MM.1S (cell line): Measurements from ENCODE around the gene KRTAP1-1.

Experiments used
- DNase-seq: peaks from one replicate; pipeline ENCODE4 v3.0.0-alpha.2; 2015
- H2AFZ ChIP-seq: fragments of 300-600 bp; sonication (generic); 2 replicates; pipeline ENCODE4 v1.6.0; 2016; ENCODE audit warnings: antibody characterized with exemption, low read length
- H3F3A ChIP-seq: fragments of 300-600 bp; sonication (generic); 2 replicates; pipeline ENCODE4 v1.6.1; 2016; ENCODE audit warnings: mild to moderate bottlenecking, antibody characterized with exemption, low read length, moderate library complexity, mixed read lengths; ENCODE audit not compliant: insufficient read depth
- H3K27ac ChIP-seq: fragments of 300-600 bp; sonication (generic); 2 replicates; pipeline ENCODE4 v1.5.1; 2016; ENCODE audit warnings: mild to moderate bottlenecking, low read length
- H3K27me3 ChIP-seq: fragments of 300-600 bp; sonication (generic); replicated peaks from 2 replicates; pipeline ENCODE4 v1.6.0; 2016; ENCODE audit warnings: low read length; ENCODE audit not compliant: insufficient read depth
- H3K36me3 ChIP-seq: fragments of 300-600 bp; sonication (generic); replicated peaks from 2 replicates; pipeline ENCODE4 v1.6.1; 2016; ENCODE audit warnings: mild to moderate bottlenecking, low read length, mixed read lengths; ENCODE audit not compliant: insufficient read depth
- H3K4me1 ChIP-seq: fragments of 300-600 bp; sonication (generic); 2 replicates; pipeline ENCODE4 v1.6.1; 2016; ENCODE audit warnings: low read length, mixed read lengths
- H3K4me2 ChIP-seq: fragments of 300-600 bp; sonication (generic); 2 replicates; pipeline ENCODE4 v1.6.0; 2016; ENCODE audit warnings: low read depth, low read length
- H3K4me3 ChIP-seq: fragments of 300-600 bp; sonication (generic); 2 replicates; pipeline ENCODE4 v1.5.1; 2016; ENCODE audit warnings: low read length, mixed read lengths
- H3K79me2 ChIP-seq: fragments of 300-600 bp; sonication (generic); 2 replicates; pipeline ENCODE4 v1.6.1; 2016; ENCODE audit warnings: mixed run types, low read length, mixed read lengths
- H3K9ac ChIP-seq: fragments of 300-600 bp; sonication (generic); 2 replicates; pipeline ENCODE4 v1.6.1; 2016; ENCODE audit warnings: low read length, mixed read lengths
- H3K9me2 ChIP-seq: fragments of 300-600 bp; sonication (generic); replicated peaks from 2 replicates; pipeline ENCODE4 v1.6.1; 2016; ENCODE audit warnings: mild to moderate bottlenecking, low read length, mixed read lengths; ENCODE audit not compliant: insufficient read depth
- H3K9me3 ChIP-seq: fragments of 300-600 bp; sonication (generic); replicated peaks from 2 replicates; pipeline ENCODE4 v1.6.1; 2016; ENCODE audit warnings: mild to moderate bottlenecking, low read length, mixed read lengths; ENCODE audit not compliant: insufficient read depth
- H4K20me1 ChIP-seq: fragments of 300-600 bp; sonication (generic); 2 replicates; pipeline ENCODE4 v1.6.1; 2016; ENCODE audit warnings: mild to moderate bottlenecking, low read length, moderate library complexity, mixed read lengths; ENCODE audit not compliant: insufficient read depth
- EZH2 ChIP-seq: fragments of 300-600 bp; sonication (generic); optimal IDR thresholded peaks from 2 replicates; pipeline ENCODE3; 2017; ENCODE audit warnings: low read depth, mild to moderate bottlenecking, antibody characterized with exemption, low read length, mixed read lengths
- EZH2phosphoT487 ChIP-seq: fragments of 300-600 bp; sonication (generic); IDR thresholded peaks from 2 replicates; pipeline ENCODE4 v1.6.1; 2018; ENCODE audit warnings: antibody characterized with exemption, low read length
- TF ChIP-seq, protein P1 (sequence below): fragments of 300-600 bp; sonication (generic); IDR thresholded peaks from 2 replicates; pipeline ENCODE4 v1.5.1; 2016; ENCODE audit warnings: antibody characterized with exemption, low read length, mixed read lengths

Gene KRTAP1-1

DNA sequence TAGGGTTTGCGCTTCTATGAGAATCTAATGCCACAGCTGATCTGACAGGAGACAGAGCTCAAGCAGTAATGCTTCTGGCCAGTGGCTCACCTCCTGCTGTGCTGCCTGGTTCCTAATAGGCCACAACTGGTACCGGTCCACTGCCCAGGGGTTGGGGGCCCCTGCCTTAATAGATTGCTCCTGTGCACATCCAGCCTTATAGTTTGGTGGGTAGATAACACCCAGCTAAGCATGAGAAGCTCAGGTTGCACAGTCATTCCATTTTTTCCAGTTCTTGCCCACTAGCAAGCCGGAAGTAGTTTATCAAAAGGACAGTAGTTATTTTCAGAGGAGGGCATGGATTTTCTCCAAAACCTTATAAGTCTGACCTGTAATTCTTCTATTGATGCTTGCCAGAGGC lies 21.8 kb downstream of the KRTAP1-1 start:
- no peak overlapping the region for H3K4me2 ChIP-seq
- H2AFZ ChIP-seq = no peak overlapping the region
- H3K9me3 ChIP-seq = no peaks in the 10 kb centered on the region
- H3K9ac ChIP-seq = no peak overlapping the region
- H3K27me3 ChIP-seq = no peaks in the 10 kb centered on the region
- no peaks in the 10 kb centered on the region for H3K4me1 ChIP-seq
- H3K36me3 ChIP-seq = no peaks in the 10 kb centered on the region
- no peaks in the 10 kb centered on the region for H3K79me2 ChIP-seq
- no peak overlapping the region for H3K27ac ChIP-seq
- no peak for TF ChIP-seq EZH2phosphoT487
- TF ChIP-seq, protein P1, sequence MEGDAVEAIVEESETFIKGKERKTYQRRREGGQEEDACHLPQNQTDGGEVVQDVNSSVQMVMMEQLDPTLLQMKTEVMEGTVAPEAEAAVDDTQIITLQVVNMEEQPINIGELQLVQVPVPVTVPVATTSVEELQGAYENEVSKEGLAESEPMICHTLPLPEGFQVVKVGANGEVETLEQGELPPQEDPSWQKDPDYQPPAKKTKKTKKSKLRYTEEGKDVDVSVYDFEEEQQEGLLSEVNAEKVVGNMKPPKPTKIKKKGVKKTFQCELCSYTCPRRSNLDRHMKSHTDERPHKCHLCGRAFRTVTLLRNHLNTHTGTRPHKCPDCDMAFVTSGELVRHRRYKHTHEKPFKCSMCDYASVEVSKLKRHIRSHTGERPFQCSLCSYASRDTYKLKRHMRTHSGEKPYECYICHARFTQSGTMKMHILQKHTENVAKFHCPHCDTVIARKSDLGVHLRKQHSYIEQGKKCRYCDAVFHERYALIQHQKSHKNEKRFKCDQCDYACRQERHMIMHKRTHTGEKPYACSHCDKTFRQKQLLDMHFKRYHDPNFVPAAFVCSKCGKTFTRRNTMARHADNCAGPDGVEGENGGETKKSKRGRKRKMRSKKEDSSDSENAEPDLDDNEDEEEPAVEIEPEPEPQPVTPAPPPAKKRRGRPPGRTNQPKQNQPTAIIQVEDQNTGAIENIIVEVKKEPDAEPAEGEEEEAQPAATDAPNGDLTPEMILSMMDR = no peak
- no peak for TF ChIP-seq EZH2
- no peaks in the 10 kb centered on the region for H4K20me1 ChIP-seq
- DNase-seq = no peak
- H3K9me2 ChIP-seq = no peaks in the 10 kb centered on the region
- H3K4me3 ChIP-seq = no peak overlapping the region
- H3F3A ChIP-seq = no peaks in the 10 kb centered on the region

DNA sequence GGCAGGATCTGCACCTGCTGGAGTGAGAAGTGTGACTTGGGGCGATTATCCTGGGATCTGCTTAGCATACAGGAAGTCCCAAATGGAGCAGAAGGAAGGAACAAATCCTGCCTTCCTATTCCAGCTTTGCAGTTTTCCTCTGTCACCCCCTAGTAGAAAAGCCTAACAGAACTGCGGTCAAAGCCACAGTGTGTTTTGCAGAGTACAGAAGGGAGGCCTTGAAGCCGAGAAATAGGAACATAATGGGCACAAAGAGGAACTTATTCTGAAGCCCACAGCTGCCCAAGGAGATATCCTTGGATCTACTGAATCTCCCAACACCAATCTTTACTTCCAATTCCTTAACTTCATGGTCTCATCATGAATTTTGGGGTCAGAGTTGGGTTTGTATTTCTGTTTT lies 22.7 kb downstream of the KRTAP1-1 start:
- no peak for DNase-seq
- no peaks in the 10 kb centered on the region for H3K27me3 ChIP-seq
- TF ChIP-seq EZH2phosphoT487 = no peak
- TF ChIP-seq EZH2 = no peak
- TF ChIP-seq, protein P1 = no peak
- no peaks in the 10 kb centered on the region for H3K9me2 ChIP-seq
- no peaks in the 10 kb centered on the region for H3K9me3 ChIP-seq
- no peak overlapping the region for H3K9ac ChIP-seq
- H4K20me1 ChIP-seq = no peaks in the 10 kb centered on the region
- no peak overlapping the region for H3K4me2 ChIP-seq
- H3K27ac ChIP-seq = no peak overlapping the region
- no peaks in the 10 kb centered on the region for H3K36me3 ChIP-seq
- no peak overlapping the region for H3K4me3 ChIP-seq
- H2AFZ ChIP-seq = no peak overlapping the region
- no peaks in the 10 kb centered on the region for H3K4me1 ChIP-seq
- no peaks in the 10 kb centered on the region for H3K79me2 ChIP-seq
- H3F3A ChIP-seq = no peaks in the 10 kb centered on the region

DNA sequence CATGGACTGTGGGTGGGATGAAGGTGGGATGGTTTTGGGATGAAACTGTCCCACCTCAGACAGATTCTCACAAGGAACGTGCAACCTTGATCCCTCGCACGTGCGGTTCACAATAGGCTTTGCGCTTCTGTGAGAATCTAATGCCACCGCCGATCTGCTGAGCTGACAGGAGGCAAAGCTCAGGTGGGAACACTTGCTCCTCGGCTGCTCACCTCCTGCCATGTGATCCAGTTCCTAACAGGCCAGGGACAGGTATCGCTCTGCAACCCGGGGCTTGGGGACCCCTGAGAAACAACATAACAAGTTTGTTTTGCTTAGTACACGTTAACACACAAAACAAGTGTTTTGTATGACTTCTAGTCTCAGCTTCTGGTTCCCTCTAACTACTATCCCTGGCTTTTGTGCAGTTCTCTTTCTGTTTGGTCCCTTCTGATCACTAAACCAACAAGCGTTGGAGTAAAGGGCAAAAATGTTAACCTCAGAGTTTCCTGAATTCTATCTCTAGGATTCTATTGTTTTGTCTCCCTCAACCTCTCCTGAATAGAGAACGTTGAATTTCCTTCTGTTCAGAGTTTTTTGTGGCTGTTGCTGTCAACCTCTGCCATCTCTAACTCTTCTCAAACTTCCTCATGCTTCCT lies 24.6 kb downstream of the KRTAP1-1 start:
- Histone ChIP-seq H3K9me2 (no peaks in the 10 kb centered on the region; the same call in 1 of the 2 replicates), H3K27me3 (no peaks in the 10 kb centered on the region), H3K4me1 (no peaks in the 10 kb centered on the region), H3K4me2 (no peak overlapping the region), H3K79me2 (no peaks in the 10 kb centered on the region), H3K36me3 (no peaks in the 10 kb centered on the region), H3F3A (no peaks in the 10 kb centered on the region), H3K9me3 (no peaks in the 10 kb centered on the region), H4K20me1 (no peaks in the 10 kb centered on the region), H3K4me3 (no peak overlapping the region), H3K27ac (no peak overlapping the region), H3K9ac (no peak overlapping the region), H2AFZ (no peak overlapping the region)
- DNase-seq = no peak
- TF ChIP-seq EZH2phosphoT487 (no peak), EZH2 (no peak)
- TF ChIP-seq, protein P1 = no peak
